ENCODE results near the gene ETS1. TPM values are rescaled to one million over a fixed set of nuclear protein-coding genes. Genes with fewer than 3 reads are reported as not detected.

ETS1 gene
- total RNA-seq, 2 experiments from 2014 or later: 203 to 466 TPM

DNA sequence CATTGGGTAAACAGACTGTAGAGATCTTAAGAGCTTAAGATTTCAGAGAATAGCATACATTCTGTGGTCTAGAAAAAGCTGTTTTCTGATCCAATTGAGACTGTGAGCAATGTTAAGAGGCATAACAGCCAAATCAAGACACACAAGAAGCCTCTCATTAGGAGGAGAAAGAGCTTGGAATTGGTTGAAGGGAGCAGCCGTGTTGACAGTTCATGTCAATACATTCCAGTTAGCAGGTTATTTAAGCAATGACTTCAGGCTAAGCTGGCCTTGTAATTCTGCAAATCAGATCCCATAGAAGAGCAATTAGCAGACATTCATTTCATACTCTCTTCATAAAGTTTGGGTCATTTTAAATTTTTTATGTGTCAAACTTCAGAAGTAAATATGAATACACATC is 50.9 kb downstream of the ETS1 start:
- Histone ChIP-seq H3K4me2 (ENCODE audit: low read length) (no peak overlapping the region), H3K36me3 (ENCODE audit: insufficient read depth, low read length) (no peaks in the 10 kb centered on the region), H3K27ac (ENCODE audit: low read depth, low read length, poor library complexity, severe bottlenecking) (no peak overlapping the region), H2AFZ (ENCODE audit: low read length) (no peak overlapping the region), H3K79me2 (ENCODE audit: insufficient read depth, low read depth, low read length) (no peaks in the 10 kb centered on the region), H3K9me3 (ENCODE audit: low read length) (no peaks in the 10 kb centered on the region), H3K4me1 (ENCODE audit: insufficient read depth, low read length, poor library complexity, severe bottlenecking) (peaks cover 4% of the 10 kb centered on the region), H3K9me2 (ENCODE audit: insufficient read depth, low read length) (no peaks in the 10 kb centered on the region), H3K4me3 (ENCODE audit: low read depth, low read length, poor library complexity, severe bottlenecking) (no peak overlapping the region), H4K20me1 (ENCODE audit: insufficient read depth, low read length) (no peaks in the 10 kb centered on the region)
- DNase-seq (ENCODE audit: low spot score): no peak
- POLR2A ChIA-PET: interaction anchor here (1.3 to 4.1 kb wide), 6 partner anchors 8 to 18 kb away, joined by 5 to 21 read pairs (median 6); no protein-coding TSS in a partner anchor
- CTCF ChIA-PET (ENCODE audit: unreplicated experiment): interaction anchor here (1.2 kb wide), 1 partner anchor 10 kb away, joined by 3 read pairs; no protein-coding TSS in a partner anchor
- intact Hi-C loops (cut with micrococcal nuclease; ENCODE audit: unreplicated experiment): no loop called here
- no TSS peak for BruUV-seq (replicated peaks)
- no peak for TF ChIP-seq EZH2phosphoT487 (IDR thresholded peaks at IDR 0.05; ENCODE audit: borderline replicate concordance, low read depth, low read length)
- TF ChIP-seq, protein P1, sequence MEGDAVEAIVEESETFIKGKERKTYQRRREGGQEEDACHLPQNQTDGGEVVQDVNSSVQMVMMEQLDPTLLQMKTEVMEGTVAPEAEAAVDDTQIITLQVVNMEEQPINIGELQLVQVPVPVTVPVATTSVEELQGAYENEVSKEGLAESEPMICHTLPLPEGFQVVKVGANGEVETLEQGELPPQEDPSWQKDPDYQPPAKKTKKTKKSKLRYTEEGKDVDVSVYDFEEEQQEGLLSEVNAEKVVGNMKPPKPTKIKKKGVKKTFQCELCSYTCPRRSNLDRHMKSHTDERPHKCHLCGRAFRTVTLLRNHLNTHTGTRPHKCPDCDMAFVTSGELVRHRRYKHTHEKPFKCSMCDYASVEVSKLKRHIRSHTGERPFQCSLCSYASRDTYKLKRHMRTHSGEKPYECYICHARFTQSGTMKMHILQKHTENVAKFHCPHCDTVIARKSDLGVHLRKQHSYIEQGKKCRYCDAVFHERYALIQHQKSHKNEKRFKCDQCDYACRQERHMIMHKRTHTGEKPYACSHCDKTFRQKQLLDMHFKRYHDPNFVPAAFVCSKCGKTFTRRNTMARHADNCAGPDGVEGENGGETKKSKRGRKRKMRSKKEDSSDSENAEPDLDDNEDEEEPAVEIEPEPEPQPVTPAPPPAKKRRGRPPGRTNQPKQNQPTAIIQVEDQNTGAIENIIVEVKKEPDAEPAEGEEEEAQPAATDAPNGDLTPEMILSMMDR (conservative IDR thresholded peaks at IDR 0.05; ENCODE audit: low read length): no peak

DNA sequence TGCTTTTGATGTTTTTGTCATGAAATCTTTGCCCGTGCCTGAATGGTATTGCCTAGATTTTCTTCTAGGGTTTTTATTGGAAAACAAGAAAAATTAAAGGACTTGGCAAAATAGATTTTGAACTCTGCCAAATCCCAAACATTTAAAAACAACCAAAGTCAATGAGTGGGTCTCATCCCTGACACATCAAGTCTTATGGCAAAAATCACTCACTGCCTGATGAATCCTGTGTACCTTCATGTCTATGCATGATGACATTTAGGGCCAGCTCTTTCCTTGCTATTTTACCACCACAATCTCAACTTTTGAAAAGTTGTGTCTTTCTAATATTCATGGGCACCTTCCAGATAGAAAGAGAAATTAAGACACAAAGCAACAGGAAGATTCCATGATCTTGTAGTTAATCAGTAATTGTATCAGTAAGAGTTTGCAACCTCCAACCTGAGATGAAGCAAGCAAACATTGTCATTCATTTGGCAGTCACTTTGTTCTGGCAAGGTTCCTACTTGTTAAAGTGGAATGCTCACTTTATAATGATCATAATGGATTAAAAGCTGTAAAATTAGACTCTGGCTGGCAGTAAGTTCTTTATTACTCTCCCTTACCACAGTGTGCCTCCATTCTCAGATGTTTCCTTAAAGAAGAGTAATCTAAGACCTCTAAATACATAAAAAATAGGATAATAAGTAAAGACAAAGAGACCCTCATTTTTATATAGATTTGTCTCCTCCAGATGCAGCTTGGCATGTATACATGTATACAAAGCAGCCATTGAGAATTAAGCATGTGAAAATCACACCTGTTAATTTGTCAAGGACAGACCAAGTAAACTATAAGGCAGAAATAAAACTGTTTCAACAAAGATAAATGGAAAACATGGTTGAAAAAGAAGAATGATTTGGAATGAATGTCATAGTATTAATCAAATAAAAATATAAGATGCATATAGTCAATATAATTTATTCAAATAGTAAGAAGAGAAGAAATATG is 51.6 kb downstream of the ETS1 start:
- Histone ChIP-seq H3K4me3 (ENCODE audit: low read depth, low read length, poor library complexity, severe bottlenecking) (no peak overlapping the region), H2AFZ (ENCODE audit: low read length) (no peak overlapping the region), H3K27ac (ENCODE audit: low read depth, low read length, poor library complexity, severe bottlenecking) (no peak overlapping the region), H3K9me3 (ENCODE audit: low read length) (no peaks in the 10 kb centered on the region), H3K4me2 (ENCODE audit: low read length) (no peak overlapping the region), H3K9me2 (ENCODE audit: insufficient read depth, low read length) (no peaks in the 10 kb centered on the region), H3K4me1 (ENCODE audit: insufficient read depth, low read length, poor library complexity, severe bottlenecking) (peaks cover 4% of the 10 kb centered on the region), H4K20me1 (ENCODE audit: insufficient read depth, low read length) (no peaks in the 10 kb centered on the region), H3K36me3 (ENCODE audit: insufficient read depth, low read length) (no peaks in the 10 kb centered on the region), H3K79me2 (ENCODE audit: insufficient read depth, low read depth, low read length) (no peaks in the 10 kb centered on the region)
- POLR2A ChIA-PET: interaction anchor here (1.3 to 4.1 kb wide), 6 partner anchors 9 to 17 kb away, joined by 4 to 21 read pairs (median 5); no protein-coding TSS in a partner anchor
- TF ChIP-seq EZH2phosphoT487 (IDR thresholded peaks at IDR 0.05; ENCODE audit: borderline replicate concordance, low read depth, low read length): no peak
- TF ChIP-seq, protein P1 (conservative IDR thresholded peaks at IDR 0.05; ENCODE audit: low read length): no peak
- BruUV-seq (replicated peaks): no TSS peak
- intact Hi-C loops (cut with micrococcal nuclease; ENCODE audit: unreplicated experiment): no loop called here
- CTCF ChIA-PET (ENCODE audit: unreplicated experiment): no interaction called here
- DNase-seq (ENCODE audit: low spot score): no peak
